Measurements from ENCODE around the gene GFPT2.

GFPT2 gene

DNA sequence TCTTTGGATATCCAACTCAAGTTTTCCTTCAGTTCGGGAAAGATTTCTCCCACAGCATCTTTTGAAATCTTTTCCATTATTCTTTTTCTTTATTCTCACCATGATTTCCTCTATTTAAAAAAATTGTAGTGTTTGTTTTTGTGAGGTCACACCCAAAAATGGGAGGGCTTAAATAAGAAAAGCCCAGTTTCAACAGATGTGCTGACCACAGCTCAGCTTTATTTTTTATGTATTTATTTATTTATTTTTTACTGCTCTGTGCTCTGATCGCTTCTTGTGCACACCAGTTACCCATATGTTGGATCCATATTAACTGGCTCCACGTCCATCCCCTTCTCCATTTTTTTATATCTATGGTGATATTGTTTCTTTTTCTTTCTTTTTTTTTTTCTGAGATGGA is 20.3 kb downstream of the GFPT2 start:
- no peak for DNase-seq (ENCODE audit: low read depth in 2 of 2)

DNA sequence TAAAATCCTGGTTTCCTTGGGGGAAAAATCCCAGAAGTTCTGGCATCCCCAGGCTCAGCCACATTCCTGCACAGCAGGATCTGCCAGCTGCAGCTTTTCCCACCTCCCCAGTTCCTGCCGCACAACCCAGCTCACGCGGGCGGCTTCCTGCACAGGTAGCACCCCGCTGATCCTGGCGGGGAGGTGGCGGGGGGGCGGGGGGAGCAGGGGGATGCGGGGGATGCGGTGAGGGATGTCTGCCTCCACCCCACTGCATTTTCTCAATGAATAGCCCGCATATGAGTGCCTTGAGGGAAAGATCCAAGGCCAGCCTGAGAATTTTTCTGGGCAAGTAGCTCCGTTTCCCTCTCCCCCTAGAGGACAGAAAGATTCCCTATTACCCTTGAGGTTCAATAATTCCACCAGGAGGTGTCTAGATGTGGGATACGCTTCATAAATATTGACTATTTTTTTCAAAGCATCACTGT is 21.1 kb downstream of the GFPT2 start:
- DNase-seq (ENCODE audit: low read depth in 2 of 2): no peak

DNA sequence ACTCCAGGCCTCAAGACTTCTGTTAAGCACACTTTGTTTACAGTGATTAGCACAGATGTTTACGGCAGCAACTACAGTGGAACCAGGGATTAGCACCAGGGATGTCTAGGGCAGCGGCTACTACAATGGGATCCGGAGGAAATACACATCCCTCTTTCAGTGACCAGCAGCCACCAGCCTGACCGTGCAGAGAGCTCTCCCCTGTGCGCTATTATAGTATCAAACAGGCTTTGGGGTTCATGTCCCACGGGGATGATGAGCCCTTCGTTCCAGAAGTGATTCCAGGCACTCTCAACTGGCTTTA is 21.5 kb downstream of the GFPT2 start:
- no peak for DNase-seq (ENCODE audit: low read depth in 2 of 2)

DNA sequence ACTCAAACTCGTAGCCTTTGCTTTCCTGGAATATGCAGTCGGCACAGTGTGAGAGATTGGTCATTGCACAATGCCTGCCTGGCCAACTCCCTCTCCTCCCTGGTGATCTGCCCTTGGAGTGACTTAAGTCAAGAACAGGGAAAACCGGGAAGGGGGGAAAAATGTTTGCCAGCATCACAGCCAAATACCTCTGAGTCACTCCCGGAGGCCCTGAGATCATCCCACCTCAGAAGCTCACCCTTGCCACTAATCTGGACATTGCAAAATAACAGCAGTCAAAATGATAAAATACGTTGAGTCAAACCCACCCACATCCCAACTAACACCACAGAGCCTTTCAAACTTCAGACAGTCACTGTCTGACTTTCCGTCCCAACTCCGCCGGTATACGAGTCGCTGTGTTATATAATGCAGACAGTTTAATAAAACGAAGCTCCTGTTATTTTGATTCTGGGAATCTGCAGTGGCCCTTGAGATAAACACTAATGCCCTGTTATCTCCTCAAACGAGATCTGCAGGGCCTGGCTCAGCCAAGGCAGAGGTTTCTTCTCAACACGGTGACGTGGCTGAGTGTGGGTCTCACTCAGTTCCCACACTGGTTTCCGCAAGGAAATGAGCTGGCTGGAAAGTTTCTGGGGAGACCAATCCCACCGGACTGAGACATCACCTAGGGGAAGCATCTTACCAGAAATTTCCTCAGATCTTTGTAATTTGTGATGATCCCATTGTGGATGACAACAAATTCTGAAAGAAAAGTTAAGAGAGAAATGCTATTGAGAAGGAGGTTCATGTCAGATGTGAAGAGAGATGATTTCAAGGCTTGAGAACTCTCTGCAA is 22.1 kb downstream of the GFPT2 start:
- no peak for DNase-seq (ENCODE audit: low read depth in 2 of 2)

DNA sequence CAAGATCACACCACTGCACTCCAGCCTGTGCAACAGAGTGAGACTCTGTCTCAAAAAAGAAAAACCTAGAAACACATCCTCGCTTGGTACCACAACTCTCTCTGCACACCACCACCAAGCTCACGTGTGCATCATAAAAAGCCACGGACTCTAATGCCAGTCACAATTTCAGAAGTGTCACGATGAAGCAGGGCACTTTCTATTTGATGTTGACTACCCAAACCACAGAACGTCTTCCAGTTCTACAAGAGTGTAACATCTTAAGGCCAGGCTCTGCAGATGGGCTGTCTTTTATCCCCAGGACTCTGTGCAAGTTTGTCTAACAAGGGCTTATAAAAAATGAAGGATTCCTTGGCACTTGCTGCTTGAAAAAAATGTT is 22.9 kb downstream of the GFPT2 start:
- no peak for DNase-seq (ENCODE audit: low read depth in 2 of 2)

DNA sequence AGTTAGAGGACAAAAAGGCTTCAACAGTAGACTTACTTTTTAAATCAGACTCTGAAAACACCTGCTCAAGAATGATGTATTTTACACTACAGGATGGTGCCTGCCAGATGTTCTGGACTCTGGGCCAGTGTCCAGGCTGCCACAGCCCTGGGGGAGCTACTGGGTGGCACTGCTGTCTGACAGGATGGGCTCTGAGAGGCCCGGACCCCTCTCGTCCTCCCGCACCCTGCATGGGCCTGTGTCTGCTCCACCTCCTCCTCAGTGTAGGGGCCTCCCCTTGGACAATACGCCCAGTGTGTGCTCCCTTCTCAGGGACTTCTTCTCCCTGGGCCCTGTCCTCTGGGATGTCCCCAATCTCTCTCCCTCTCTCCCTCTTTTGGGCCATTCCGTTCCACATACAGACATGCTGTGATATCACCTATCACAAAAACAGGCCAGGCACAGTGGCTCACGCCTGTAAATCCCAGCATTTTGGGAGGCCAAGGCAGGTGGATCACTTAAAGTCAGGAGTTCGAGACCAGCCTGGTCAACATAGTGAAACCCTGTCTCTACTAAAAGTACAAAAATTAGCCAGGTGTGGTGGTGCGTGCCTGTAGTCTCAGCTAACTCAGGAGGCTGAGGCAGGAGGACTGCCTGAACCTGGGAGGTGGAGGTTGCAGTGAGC is 23.4 kb downstream of the GFPT2 start:
- no peak for DNase-seq (ENCODE audit: low read depth in 2 of 2)

DNA sequence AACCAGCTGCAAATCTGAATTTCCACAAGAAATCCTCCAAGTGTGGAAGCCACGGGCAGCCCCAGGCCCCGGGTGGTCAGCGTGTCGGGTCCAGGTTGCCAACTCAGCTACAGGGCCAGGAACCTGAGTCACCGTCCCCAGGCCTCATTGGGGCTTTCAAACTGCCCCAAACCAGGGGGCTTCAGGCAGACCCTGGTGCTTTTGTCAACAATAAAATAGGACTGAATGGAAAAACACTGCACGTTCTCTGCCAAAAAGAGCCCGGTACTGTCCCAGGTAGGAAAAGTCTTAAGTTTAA is 24.0 kb downstream of the GFPT2 start:
- no peak for DNase-seq (ENCODE audit: low read depth in 2 of 2)

DNA sequence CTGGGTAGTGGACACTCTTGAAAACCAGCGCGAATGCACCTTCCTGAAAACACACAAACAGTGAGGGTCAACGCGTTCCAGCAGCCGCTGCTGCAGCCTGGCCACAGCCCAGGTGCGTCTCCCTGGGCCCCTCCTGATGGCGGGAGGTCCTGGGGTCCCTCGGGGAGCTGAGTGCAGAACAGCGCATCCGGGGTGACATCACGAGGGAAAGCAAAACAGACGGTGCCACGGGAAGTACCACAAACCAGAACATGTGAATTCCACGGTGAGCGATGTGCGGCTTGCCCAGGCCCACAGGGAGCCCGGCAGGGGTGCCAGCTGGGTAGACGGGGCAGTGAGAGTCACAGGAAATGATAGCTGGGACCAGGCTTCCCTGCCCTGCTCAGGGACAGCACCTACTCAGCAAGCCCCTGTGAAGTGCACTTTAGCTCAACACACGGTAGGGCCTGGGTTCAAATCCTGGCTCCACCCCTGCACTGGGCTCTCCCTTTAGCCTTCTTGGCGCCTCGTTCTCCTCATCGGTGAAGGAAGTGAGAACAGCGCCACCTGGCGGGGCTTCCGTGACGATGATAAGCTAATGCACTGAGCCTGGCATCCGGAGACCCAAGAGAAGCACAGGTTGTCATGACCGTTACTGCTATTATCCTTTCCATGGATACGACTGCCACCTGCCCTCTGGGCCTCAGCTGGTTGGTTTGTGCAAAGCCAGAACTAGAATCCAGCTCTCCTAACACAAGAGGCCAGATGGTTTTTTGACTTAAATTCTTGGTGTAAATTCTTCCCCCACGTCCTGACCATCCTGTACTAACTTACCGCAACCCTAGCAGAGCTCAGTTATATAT is 24.6 kb downstream of the GFPT2 start:
- peak; percentile 63 to 76 for DNase-seq (ENCODE audit: low read depth in 2 of 2)

DNA sequence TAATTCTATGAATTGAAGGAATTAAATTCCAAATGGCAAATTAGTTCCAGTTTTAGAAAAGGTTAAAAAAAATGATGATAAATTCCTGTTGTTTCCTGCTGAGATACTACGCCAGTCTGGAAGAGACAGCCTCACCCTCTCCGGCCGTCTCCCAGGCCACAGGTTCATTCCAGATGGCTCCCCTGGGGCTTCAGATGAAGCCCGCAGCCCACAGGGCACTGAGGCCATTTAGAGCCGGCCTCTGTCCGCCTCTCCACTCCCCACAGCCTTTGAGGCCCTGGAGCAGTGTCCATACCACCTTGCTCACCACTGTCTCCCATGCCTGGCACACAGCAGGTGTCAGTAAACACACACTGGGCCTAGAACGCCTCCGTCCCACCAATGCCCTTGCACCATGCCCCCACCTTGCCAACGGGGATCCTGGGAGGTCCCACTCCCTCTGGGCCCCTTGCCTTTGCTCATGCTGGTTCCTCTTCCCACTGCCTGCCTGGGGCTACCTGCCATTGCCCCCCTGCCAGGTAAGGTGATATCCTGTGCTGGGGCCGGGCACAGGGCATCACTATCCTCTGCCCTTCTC is 26.1 kb downstream of the GFPT2 start:
- no peak for DNase-seq (ENCODE audit: low read depth in 2 of 2)

DNA sequence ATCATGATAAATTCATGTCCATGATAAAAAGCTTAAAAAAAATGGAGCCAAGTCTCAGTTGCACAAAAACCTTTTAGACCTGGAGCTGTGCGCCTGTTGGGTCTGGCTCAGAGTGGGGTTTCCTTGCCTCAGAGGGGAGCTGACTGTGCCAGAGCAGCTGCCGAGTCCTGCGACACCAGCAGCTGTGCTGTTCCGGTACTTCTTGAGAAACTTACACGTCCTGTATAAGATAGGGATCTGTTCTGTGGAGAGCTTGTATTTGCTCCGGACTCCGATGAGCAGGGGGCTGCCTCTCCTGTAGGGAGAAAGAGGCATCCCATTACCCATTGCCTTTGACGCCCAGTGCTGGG is 28.6 kb downstream of the GFPT2 start:
- DNase-seq (ENCODE audit: low read depth in 2 of 2): no peak

DNA sequence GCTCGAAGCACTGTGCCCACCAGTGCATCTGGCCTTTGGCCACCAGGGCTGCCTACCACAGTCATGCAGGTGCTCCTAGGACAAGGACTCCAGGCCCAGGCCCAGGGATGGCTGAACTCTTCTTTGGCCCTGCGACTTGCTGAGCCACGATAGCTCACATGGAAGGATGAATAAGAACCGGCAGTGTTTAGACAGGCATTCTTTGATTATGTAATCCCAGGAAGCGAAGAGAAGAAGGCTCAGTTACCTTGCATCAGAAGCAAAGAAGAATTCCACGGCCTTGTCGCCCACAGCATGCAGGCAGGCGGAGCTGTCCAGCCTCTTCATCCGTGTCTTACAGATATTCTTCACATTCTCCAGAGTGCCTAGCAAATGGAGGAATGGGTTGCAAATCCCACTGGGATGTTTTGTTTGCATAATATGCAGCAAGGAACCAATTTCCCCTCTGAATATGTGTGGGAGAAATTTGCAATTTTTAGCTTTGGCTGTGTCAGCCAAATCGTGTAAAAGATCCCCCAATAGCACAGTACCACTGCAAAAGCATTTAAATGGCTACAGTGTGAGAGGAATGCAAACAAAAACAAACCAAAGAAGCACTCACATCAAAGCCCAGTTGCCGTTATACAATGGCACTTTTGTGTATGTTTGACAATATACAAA is 29.1 kb downstream of the GFPT2 start:
- no peak for DNase-seq (ENCODE audit: low read depth in 2 of 2)

DNA sequence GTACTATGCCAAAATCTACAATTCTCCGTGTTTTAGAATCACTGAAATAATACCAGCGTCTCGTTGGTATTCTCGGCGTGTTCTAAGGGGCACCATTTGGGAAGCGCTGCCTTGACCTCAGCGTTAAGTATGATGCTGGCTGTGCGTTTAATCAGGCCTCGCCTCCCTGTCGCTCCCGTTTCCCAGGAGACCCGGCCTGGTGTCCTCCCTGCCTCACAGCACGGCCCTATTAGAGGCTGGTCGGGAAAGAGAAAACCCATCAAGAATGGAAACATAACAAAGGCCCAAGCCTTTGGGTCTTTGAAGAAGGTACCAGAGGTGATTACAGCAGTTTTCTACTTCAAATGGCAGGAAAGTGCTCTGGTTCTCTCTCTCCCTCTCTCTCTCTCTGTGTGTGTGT is 30.0 kb downstream of the GFPT2 start:
- DNase-seq (ENCODE audit: low read depth in 2 of 2): no peak

DNA sequence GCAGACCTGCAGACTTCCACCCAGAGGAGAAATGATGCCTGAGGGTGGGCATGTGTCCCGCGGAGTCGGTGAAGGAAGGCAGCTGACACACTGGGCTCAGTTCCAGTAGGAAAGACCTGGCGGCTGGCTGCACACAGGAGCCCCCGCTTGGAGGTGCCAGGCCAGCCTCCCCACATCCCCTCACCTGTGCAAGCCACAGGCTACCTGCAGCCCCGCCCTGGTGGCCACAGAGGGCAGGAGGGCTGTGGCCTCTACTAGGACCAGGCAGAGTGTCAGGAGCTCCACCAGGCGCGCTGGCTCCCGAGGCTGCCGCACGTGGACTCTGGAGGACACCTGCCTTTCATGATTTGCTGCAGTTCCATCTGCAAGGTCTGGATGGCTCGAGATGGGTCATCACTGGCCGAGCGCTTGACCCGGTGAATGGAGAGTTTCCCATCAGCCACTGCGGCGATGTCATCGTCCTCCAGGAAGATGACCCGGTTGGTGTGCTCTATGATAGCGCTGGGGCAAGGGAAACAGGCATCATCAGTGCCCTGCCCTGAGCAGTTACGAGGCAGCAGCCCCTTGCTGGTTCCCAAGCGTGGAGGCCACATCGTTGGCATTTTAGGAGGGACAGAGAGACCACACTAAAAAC is 34.6 kb downstream of the GFPT2 start:
- DNase-seq (ENCODE audit: low read depth in 2 of 2): no peak

DNA sequence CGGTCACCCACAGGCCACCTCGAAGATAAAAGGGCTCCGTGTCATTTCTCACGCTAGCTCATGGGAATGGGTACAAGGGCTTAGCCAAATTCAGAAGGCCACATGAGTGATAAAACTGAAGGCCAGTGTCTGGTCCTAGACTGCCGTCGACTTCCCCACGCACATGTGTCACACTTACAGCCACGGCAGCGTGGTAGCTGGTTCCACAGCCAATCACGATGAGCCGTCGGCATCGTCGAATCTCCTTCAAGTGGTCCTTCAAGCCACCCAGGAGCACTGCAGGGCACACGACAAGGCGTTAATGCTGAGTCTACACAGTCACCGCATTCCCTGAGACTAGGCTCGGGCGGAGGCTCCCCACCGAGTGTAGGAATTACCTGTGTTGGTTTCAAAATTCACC is 36.5 kb downstream of the GFPT2 start:
- DNase-seq (ENCODE audit: low read depth in 2 of 2): no peak

DNA sequence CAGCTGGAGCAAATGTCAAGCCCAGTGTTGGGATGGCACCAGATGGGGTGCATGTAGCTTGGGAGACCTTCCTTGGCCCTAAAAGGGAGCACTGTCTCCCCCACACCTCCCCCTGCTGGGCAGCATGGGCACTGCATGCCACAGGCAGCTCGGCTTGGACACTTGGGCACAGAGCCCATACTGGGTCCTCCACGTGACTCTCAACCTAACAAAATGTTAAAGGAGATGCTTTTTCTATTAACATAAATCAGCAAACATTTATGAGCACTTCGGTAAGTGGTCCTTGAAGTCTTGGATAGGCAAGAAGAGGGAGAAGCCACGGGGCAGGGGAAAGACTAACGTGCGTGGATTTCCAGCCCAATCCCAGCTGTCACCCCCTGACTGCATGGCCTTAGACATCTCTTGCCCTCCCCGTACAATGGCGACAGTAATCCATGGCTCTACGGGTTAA is 37.3 kb downstream of the GFPT2 start:
- DNase-seq (ENCODE audit: low read depth in 2 of 2): peak; percentile 47 to 60

DNA sequence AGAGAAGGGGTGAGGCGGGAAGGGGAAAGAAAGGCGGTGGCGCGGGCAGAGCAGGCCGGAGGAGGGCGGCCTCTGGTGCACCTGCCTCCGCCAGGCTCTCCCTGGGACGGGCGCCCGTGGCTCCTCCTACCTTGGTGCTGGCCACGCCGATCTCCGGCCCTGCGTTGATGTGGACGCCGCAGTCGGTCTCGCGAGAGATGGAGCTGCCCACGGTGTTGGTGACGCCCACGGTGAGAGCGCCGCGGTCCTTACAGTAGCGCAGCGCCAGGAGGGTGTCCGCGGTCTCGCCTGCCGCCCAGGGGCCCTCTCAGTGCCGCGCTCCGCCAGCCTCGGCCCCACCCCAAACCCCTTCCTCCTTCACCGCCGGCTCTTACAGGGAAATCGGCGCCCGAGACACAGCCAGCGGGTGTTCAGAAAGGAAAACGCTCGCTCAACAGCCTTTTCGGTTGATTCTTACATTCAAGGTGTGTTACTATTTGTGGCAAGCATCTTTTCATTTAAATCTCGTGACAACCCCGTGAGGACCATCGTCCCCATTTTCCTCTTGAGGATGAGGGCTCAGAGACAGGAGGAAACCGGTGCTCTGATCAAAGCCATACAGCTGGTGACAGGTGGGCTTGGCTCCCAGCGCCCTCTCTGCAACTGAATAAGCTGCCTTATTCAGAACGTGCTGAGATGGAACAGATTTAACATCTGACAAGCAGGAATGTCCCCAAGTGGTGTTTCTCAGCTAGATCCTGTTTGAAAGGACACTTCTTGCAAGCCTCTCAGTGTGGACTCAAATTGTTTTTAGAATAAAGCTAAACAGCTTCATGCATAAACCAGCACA is 39.2 kb downstream of the GFPT2 start:
- DNase-seq (ENCODE audit: low read depth in 2 of 2): peak in 1 of 2 donors; percentile 50

DNA sequence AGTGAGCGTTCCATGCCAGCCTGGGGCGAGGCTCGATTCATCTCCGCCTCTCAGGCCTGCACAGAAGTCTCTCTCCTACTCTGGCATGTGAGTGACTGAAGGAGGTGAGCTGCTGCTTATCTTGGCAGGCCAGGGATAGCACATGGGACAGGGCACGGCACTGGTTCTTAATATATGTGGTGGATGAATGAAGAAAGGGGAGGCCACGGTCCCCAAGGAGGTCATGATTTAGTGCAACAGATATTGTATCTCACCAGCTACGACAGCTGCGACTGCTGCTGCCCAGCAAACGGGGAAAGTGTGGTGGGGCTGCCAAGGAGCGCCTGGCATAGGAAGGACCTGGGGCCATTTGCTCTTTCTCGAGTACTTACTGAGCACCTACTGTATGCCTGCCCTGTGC is 41.9 kb downstream of the GFPT2 start:
- DNase-seq (ENCODE audit: low read depth in 2 of 2): no peak

DNA sequence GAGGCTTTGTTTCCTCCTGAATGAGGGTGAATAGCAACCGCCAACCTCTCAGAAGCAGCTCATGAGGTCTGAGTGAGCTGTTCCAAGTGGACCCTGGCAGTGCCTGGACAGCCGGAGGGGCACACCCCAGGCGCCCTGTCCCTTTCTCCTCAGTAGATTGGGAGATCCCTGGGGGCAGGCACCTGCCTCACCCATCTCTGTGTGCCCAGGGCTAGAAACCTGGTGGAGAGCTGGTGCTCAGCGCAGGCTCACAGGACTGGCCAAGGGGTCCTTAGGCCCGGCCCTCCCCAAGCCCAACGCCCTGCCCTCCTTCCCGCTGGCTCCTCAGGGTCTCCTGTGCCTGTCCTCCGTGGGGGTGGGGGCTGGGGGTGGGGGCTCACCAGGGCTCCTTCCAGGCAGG is 46.3 kb downstream of the GFPT2 start:
- no peak for DNase-seq (ENCODE audit: low read depth in 2 of 2)

DNA sequence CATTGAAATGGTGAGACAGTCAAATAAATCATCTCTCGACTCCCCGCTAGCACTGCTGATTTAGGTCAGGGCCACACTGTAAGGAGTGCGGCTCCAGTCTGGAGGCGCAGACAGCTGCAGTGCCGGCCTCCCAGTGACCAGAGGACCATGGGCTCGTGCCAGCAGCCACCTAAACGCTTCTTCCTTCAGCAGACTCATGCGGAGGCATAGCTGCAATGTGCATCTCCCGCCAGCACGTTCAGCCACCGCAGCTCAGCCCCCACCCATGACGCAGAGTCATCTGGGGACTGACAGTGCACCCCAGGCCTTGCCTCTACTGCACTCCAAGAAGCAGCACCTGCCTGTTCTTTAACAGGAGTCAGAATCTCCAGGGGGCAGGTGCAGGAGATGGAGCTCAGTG is 47.7 kb downstream of the GFPT2 start:
- no peak for DNase-seq (ENCODE audit: low read depth in 2 of 2)

Data from stimulated activated CD8-positive, alpha-beta memory T cell treated with anti-CD3 and anti-CD28 coated beads, Interleukin-2, amount 100 ng/mL, for 1 hour (primary cell).